T-helper 22 cell (primary cell): Measurements from ENCODE around the gene GPR173.

Experiments used
- DNase-seq: peaks from one replicate; pipeline ENCODE4 v3.0.0-alpha.2; 2020; ENCODE audit warnings: low read depth

GPR173 gene

DNA sequence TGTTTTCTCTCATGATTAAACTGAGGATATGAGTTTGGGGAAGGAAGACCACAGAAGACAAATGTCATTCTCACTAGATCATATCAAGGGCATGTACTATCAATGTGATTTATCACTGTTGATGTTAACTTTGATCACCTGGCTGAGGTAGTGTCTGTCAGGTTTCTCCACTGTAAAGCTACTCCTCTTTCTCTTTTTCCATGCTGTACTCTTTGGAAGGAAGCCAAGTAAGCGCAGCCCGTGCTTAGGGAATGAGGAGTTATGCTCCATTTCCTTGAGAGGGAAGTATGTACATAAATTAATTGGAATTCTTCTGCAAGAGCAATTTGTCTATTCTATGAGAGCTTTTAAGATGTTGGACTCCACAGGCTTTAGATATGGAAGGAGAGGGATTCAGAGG, 41.3 kb downstream of the GPR173 start:
- DNase-seq, result no peak

DNA sequence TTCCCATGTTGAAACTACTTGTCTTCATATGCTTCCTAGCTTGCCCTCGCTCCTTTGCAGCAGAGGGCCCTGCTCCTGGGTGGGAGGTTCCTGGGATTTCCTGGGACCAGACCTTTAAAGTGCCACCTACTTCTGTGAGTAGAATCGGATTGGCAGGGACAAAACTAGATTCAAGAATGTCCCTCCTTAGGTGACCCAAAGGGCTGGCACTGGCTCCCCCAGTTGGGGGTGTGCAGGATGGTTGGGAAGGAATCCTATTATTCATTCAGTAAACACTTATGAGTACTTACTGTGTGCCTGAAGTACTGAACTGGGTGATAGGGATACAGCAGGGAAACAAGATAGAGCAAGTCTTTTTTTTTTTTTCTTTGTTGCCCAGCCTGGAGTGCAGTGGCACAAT, 42.8 kb downstream of the GPR173 start:
- no peak for DNase-seq

GRCh38 chrX:53093177-53093655, 44.6 kb downstream of the GPR173 start:
- peak; percentile 64 for DNase-seq

DNA sequence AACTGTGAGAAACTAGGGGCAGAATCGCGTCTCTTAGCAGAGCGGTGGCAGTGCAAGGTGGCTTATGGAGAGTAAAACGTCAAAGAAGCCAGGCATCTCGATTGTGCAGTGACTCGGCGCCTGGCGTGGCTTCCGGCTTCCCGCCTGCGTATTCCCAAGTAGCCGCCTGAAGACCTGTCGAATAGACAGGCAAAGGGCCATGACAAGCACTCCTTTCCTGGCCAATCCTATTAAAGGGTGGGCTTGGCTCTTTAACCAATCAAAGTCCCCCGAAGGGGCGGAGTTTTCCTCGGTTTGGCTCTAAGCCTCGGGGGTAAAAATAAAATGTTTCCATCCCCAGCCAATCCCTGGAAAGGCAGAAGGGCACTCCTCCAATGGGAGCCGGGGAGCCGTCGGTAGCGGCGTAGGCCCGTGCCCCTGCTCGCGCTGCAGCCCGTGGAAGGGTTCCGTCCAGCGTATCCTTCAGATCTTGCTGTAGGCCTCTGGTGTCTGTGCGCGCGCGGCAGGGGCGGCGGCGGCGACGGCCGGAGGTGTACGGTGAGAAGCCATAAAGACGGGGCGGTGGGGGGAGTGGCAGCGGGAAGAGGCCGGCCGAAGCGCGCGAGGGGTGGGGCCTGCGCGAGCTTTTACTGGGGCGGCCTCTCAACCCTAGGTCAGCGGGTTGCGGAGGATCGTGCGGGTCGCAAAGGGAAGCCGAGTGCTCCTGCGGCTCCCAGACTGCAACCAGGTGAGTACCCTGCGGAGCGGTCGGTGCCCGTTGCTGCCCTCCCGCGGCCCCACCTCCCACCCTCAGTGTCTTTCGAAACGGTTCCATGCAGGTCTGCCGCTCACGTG, 45.4 kb downstream of the GPR173 start, which contains the start of gene KANTR:
Gene KANTR, plus strand, starts transcription at position 395 of the 834 bp plus-strand sequence. CDS start 30,131 bp downstream, outside the sequence.
- peak; percentile 75 for DNase-seq

- no peak for DNase-seq
Measured at GRCh38 chrX:53094582-53094905, 46.0 kb downstream of the GPR173 start.

- DNase-seq, result no peak
Measured at GRCh38 chrX:53095796-53096195, 47.2 kb downstream of the GPR173 start.

GRCh38 chrX:53114864-53115549, 66.4 kb downstream of the GPR173 start:
- DNase-seq, result no peak

GRCh38 chrX:53115550-53115874, 66.9 kb downstream of the GPR173 start:
- DNase-seq, result no peak

DNA sequence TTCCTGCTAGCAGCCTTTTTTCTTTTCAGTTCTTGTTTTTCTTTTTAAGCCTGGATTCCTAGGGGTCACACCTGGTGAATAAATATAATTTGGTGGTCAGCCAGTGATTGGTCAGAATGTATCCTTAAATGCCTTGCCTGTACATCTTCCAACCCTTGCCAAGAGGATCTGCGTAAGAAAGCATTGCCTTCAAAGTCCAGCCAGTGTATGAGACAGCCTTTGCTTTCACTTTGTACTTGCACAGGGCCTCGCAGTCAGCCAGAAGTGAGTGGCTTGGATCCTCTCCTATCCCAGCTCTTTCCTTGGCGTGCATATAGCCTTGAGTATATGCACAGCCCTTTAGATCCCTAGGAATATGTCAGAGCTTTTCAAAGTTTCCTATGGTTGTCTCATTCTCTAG, 67.5 kb downstream of the GPR173 start:
- DNase-seq, result no peak

DNA sequence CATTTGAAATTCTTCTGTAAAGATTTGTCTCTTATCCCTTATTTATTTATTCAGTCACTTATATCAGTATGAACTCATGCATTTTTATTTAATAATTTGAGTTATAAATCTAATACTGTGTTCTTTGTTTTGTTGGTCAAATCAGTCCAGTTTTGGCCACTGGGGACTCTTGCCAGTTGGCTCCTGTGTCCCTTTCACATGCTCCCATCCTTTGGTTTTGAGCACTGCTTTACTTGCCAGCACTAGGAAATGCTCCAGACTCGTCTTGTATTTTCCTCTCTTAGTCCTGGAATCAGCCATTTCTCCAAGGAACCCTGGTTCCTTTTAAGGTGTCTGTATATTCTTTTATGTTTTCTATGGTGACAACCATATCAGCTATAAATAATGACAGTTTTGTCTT, 73.4 kb downstream of the GPR173 start:
- no peak for DNase-seq

GRCh38 chrX:53125506-53125905, 76.9 kb downstream of the GPR173 start:
- no peak for DNase-seq

- no peak for DNase-seq
Measured at GRCh38 chrX:53126377-53126776, 77.8 kb downstream of the GPR173 start.

DNA sequence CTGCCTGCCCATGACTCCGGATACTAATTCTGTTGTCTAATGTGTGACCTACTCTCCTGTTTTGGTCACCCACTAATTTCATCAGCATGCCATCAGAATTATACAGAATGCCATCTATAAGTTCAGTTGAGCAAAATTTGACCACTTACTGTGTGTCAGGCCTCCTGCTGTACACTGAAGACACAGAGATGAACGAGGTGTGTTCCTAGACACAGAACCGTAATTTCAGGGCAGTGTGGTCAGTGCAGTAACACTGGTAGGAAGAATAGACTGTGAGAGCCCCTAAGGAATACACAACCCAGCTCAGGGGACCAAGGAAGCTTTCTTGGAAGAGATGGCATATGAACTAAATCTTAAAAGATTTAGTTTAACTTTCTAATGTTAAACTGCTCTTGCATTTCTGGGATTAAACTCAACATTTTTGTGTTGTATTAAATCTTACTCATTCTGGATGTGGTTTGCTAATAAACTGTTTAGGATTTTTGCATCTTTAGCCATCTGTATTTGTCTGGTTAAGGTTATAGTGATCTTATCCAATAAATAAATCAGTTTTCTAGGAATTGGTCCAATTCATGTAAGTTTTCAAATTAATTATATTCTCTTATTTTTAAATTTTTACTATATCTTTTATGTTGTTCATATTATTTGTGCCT, 79.6 kb downstream of the GPR173 start:
- DNase-seq, result no peak
